ENCODE results near the gene FLT1.

GRCh38 chr13:28299916-28300315 is 195.0 kb downstream of the FLT1 start:
- TF ChIP-seq CTCF (IDR thresholded peaks at IDR 0.05) (no peak), POLR2AphosphoS5 (IDR thresholded peaks at IDR 0.05) (no peak)

Measured in esophagus muscularis mucosa (tissue), 3 donors.